Stimulated activated CD8-positive, alpha-beta memory T cell treated with anti-CD3 and anti-CD28 coated beads, Interleukin-4, amount 100 ng/mL, for 4 hours (primary cell): ENCODE data around the gene FLVCR2.
"Not testable (repeated sequence)": the region's sequence is repeated elsewhere in the genome, so short reads cannot be mapped to it uniquely, and the experiment has no call there.

ENCODE experiments used
- DNase-seq, 2 donors: peaks; one replicate each; pipeline ENCODE4 v3.0.0-alpha.2; 2020; ENCODE audit warnings: low read depth in 2 of 2, low spot score in 1 of 2

FLVCR2 gene

GRCh38 chr14:75591331-75591946 lies 13.0 kb downstream of the FLVCR2 start:
- DNase-seq = no peak

- no peak for DNase-seq
These were observed 13.7 kb downstream of the FLVCR2 start for GRCh38 chr14:75591987-75592575.

- DNase-seq = no peak
These were observed 16.8 kb downstream of the FLVCR2 start for GRCh38 chr14:75595226-75595625.

DNA sequence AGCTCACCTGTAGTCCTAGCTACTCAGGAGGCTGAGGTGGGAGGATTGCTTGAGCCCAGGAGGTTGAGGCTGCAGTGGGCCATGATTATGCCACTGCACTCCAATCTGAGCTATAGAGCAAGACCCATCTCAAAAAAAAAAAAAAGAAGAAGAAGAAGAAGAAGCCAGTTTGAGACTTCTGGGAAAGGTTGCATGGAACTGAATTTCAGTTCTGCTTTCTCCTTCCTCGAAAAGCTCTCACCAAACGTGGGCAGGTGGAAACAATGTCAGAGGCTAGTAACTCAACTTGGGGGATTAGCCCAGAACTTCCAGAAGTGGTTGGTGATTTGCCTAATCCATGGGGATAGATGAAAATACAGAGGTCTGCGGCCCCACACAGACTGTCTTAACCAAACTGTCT lies 18.7 kb downstream of the FLVCR2 start:
- DNase-seq = no peak

- DNase-seq = not testable (repeated sequence)
These were observed 21.7 kb downstream of the FLVCR2 start for GRCh38 chr14:75600100-75600499.

- not testable (repeated sequence) for DNase-seq
These were observed 22.6 kb downstream of the FLVCR2 start for GRCh38 chr14:75601061-75601460.

GRCh38 chr14:75602503-75602902 lies 24.1 kb downstream of the FLVCR2 start:
- DNase-seq = no peak

- no peak for DNase-seq
These were observed 26.8 kb downstream of the FLVCR2 start for GRCh38 chr14:75604979-75605851.

DNA sequence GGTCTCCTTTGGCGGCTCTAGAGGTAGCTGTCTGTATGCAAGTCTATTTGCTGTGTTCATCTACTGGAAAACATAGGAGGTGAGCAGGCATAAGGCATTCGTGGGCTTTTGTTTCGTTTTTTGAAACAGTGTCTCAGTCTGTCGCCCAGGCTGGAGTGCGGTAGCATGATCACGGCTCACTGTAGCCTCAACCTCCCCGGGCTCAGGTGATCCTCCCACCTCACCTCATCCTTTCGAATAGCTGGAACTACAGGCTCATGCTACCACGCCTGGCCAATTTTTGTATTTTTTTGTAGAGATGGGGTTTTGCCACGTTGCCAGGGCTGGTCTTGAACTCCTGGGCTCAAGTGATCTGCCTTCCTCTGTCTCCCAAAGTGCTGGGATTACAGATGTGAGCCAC lies 27.5 kb downstream of the FLVCR2 start:
- DNase-seq = no peak

DNA sequence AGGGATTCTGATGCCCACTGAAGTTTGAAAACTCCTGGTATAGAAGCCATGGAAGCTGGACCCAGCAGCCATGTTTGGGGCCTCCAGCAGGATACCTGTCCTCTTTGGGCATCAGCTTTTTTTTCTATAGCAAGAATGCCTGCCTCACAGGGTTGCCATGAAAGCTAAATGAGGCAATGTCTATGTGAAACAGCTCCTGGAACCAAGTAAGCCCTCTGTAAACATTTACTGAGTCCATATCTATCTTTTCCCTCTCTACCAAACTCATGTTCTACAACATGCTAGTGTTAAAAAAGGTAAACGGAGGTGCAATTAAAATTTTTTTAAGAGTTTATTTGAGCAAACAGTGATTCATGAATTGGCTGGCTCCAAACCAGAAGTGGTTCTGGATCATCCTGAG lies 28.6 kb downstream of the FLVCR2 start:
- no peak for DNase-seq

GRCh38 chr14:75607842-75608640 lies 29.6 kb downstream of the FLVCR2 start:
- no peak for DNase-seq

- DNase-seq = no peak
These were observed 30.7 kb downstream of the FLVCR2 start for GRCh38 chr14:75609116-75609515.

DNA sequence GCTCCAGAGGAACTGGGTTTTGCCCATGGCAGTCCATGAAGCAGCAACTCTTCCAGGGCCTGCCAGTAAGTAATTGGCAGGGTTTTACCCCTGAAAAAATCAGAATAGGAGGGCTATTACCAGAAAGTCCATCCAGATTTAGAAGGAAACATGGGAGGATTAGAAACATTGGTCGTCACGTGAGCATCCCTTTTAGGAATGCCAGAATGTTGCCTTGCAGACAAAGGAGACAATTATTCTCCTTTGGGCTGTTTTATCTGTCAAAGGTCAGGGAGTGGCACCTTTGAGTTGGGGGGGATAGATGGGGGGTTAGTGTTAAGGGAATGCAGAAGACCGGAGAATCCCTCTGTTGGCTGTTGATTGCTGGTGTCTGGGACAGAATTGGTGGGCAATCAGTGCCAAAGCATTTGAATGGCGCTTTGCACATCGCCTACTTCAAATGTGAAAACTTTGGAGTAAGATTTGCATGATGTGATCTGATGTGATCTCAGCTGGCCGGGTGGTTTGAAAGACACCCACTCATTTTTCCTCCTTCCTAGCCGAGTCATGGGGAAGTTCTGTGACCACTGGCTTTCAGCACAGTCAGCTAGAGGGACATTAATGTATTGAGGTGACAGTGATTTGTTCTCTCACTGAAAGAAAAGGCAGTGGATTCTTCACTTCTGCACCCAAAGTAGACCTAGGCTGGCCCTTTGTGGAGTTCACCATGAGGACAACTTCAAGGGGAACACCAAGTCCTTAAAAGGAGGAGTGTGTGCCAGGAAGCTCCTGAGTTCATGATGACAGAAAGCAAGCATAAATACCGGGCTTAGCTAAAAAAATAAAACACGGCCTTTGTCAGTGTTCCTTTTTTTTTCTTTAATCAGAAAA lies 31.4 kb downstream of the FLVCR2 start:
- DNase-seq = no peak

- DNase-seq = no peak
These were observed 32.4 kb downstream of the FLVCR2 start for GRCh38 chr14:75610834-75611233.

- DNase-seq = no peak
These were observed 33.7 kb downstream of the FLVCR2 start for GRCh38 chr14:75612157-75612556.

GRCh38 chr14:75614179-75614578 lies 35.8 kb downstream of the FLVCR2 start:
- no peak for DNase-seq

- DNase-seq = no peak
These were observed 36.8 kb downstream of the FLVCR2 start for GRCh38 chr14:75615200-75615599.

GRCh38 chr14:75619548-75619947 lies 41.1 kb downstream of the FLVCR2 start:
- no peak for DNase-seq

- DNase-seq = no peak
These were observed 46.6 kb downstream of the FLVCR2 start for GRCh38 chr14:75625034-75625433.

DNA sequence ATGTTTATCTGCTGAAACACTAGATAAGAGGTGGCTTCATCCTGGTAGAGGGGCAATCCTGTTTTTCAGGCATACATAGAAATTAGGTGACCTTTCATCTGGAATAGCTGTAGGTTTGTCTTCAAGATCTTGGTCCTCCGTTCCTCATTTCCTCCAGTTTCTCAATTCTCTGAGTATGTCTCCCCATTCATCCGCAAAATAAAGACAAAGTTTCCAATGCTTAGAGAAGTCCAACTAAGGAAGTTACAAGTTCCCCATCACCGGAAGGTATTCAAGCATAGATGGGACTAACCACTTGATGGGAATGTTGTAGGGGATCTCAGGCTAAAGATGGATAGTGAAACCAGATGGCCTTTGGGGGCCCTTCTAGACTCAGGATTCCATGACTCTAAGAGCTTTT lies 48.0 kb downstream of the FLVCR2 start:
- DNase-seq = no peak
